ENCODE results near the gene TRMT13.

Gene TRMT13

GRCh38 chr1:100130552-100131077, 2.3 kb upstream of the TRMT13 start:
- Histone ChIP-seq H3K36me3 (ENCODE audit: insufficient read depth, low read depth, low read length) (no peaks in the 10 kb centered on the region), H3K4me3 (ENCODE audit: low read length) (no peak overlapping the region), H3K27ac (ENCODE audit: low read length) (no peak overlapping the region), H3K9ac (ENCODE audit: low read depth, low read length) (no peak overlapping the region), H3K9me3 (ENCODE audit: insufficient read depth, low read depth, low read length) (no peaks in the 10 kb centered on the region), H3K27me3 (ENCODE audit: insufficient read depth, low read length) (no peaks in the 10 kb centered on the region), H3K4me1 (ENCODE audit: insufficient read depth, low read length) (peaks cover 3% of the 10 kb centered on the region; the same call in 1 of the 2 replicates)

GRCh38 chr1:100131623-100132022, 1.3 kb upstream of the TRMT13 start:
- Histone ChIP-seq H3K4me1 (ENCODE audit: insufficient read depth, low read length) (peaks cover 3% of the 10 kb centered on the region; the same call in 1 of the 2 replicates), H3K27ac (ENCODE audit: low read length) (no peak overlapping the region), H3K4me3 (ENCODE audit: low read length) (peak overlapping the region; percentile 92), H3K36me3 (ENCODE audit: insufficient read depth, low read depth, low read length) (no peaks in the 10 kb centered on the region; the same call in 1 of the 2 replicates), H3K27me3 (ENCODE audit: insufficient read depth, low read length) (no peaks in the 10 kb centered on the region), H3K9me3 (ENCODE audit: insufficient read depth, low read depth, low read length) (no peaks in the 10 kb centered on the region), H3K9ac (ENCODE audit: low read depth, low read length) (peak overlapping the region; percentile 89; the same call in 1 of the 2 replicates)

- Histone ChIP-seq H3K4me3 (ENCODE audit: low read length) (no peak overlapping the region), H3K27me3 (ENCODE audit: insufficient read depth, low read length) (no peaks in the 10 kb centered on the region), H3K9ac (ENCODE audit: low read depth, low read length) (no peak overlapping the region), H3K4me1 (ENCODE audit: insufficient read depth, low read length) (peaks cover 3% of the 10 kb centered on the region; the same call in 1 of the 2 replicates), H3K27ac (ENCODE audit: low read length) (no peak overlapping the region), H3K9me3 (ENCODE audit: insufficient read depth, low read depth, low read length) (no peaks in the 10 kb centered on the region), H3K36me3 (ENCODE audit: insufficient read depth, low read depth, low read length) (peaks cover 32% of the 10 kb centered on the region)
These were observed 1.9 kb downstream of the TRMT13 start for GRCh38 chr1:100134872-100135271.

- H3K36me3 ChIP-seq (ENCODE audit: insufficient read depth, low read depth, low read length): peaks cover 59% of the 10 kb centered on the region
- H3K27ac ChIP-seq (ENCODE audit: low read length): no peak overlapping the region
These were observed 4.6 kb downstream of the TRMT13 start for GRCh38 chr1:100137602-100138001.

GRCh38 chr1:100141192-100141591, 8.2 kb downstream of the TRMT13 start:
- no peak overlapping the region for H3K27ac ChIP-seq (ENCODE audit: low read length)
- no peaks in the 10 kb centered on the region for H3K27me3 ChIP-seq (ENCODE audit: insufficient read depth, low read length)
- H3K4me1 ChIP-seq (ENCODE audit: insufficient read depth, low read length): no peaks in the 10 kb centered on the region
- H3K4me3 ChIP-seq (ENCODE audit: low read length): no peak overlapping the region
- H3K36me3 ChIP-seq (ENCODE audit: insufficient read depth, low read depth, low read length): peaks cover 95% of the 10 kb centered on the region
- no peak overlapping the region for H3K9ac ChIP-seq (ENCODE audit: low read depth, low read length)
- H3K9me3 ChIP-seq (ENCODE audit: insufficient read depth, low read depth, low read length): no peaks in the 10 kb centered on the region

More at GRCh38 chr1:100137602-100138001, 4.6 kb downstream of the TRMT13 start:
- Histone ChIP-seq H3K27me3 (ENCODE audit: insufficient read depth, low read length) (no peaks in the 10 kb centered on the region), H3K4me3 (ENCODE audit: low read length) (no peak overlapping the region), H3K9ac (ENCODE audit: low read depth, low read length) (no peak overlapping the region), H3K9me3 (ENCODE audit: insufficient read depth, low read depth, low read length) (no peaks in the 10 kb centered on the region), H3K4me1 (ENCODE audit: insufficient read depth, low read length) (no peaks in the 10 kb centered on the region)

GRCh38 chr1:100142343-100142742, 9.4 kb downstream of the TRMT13 start:
- Histone ChIP-seq H3K9me3 (ENCODE audit: insufficient read depth, low read depth, low read length) (no peaks in the 10 kb centered on the region), H3K27me3 (ENCODE audit: insufficient read depth, low read length) (no peaks in the 10 kb centered on the region), H3K4me3 (ENCODE audit: low read length) (no peak overlapping the region), H3K36me3 (ENCODE audit: insufficient read depth, low read depth, low read length) (peaks cover 93% of the 10 kb centered on the region), H3K4me1 (ENCODE audit: insufficient read depth, low read length) (peaks cover 2% of the 10 kb centered on the region; the same call in 1 of the 2 replicates), H3K9ac (ENCODE audit: low read depth, low read length) (no peak overlapping the region), H3K27ac (ENCODE audit: low read length) (no peak overlapping the region)

GRCh38 chr1:100145116-100145515, 12.2 kb downstream of the TRMT13 start:
- Histone ChIP-seq H3K27ac (ENCODE audit: low read length) (no peak overlapping the region), H3K36me3 (ENCODE audit: insufficient read depth, low read depth, low read length) (peaks cover 79% of the 10 kb centered on the region), H3K9ac (ENCODE audit: low read depth, low read length) (no peak overlapping the region), H3K4me3 (ENCODE audit: low read length) (no peak overlapping the region), H3K27me3 (ENCODE audit: insufficient read depth, low read length) (no peaks in the 10 kb centered on the region), H3K4me1 (ENCODE audit: insufficient read depth, low read length) (peaks cover 10% of the 10 kb centered on the region; the same call in 1 of the 2 replicates), H3K9me3 (ENCODE audit: insufficient read depth, low read depth, low read length) (no peaks in the 10 kb centered on the region)

- H3K4me1 ChIP-seq (ENCODE audit: insufficient read depth, low read length): peaks cover 10% of the 10 kb centered on the region; the same call in 1 of the 2 replicates
- H3K4me3 ChIP-seq (ENCODE audit: low read length): no peak overlapping the region
- H3K36me3 ChIP-seq (ENCODE audit: insufficient read depth, low read depth, low read length): peaks cover 61% of the 10 kb centered on the region
- no peaks in the 10 kb centered on the region for H3K9me3 ChIP-seq (ENCODE audit: insufficient read depth, low read depth, low read length)
- no peak overlapping the region for H3K9ac ChIP-seq (ENCODE audit: low read depth, low read length)
- no peaks in the 10 kb centered on the region for H3K27me3 ChIP-seq (ENCODE audit: insufficient read depth, low read length)
- no peak overlapping the region for H3K27ac ChIP-seq (ENCODE audit: low read length)
These were observed 14.0 kb downstream of the TRMT13 start for GRCh38 chr1:100146958-100147357.

- H3K27ac ChIP-seq (ENCODE audit: low read length): no peak overlapping the region
- H3K4me1 ChIP-seq (ENCODE audit: insufficient read depth, low read length): peaks cover 10% of the 10 kb centered on the region; the same call in 1 of the 2 replicates
- peaks cover 51% of the 10 kb centered on the region for H3K36me3 ChIP-seq (ENCODE audit: insufficient read depth, low read depth, low read length)
- peak overlapping the region; percentile 23; the same call in 1 of the 2 replicates for H3K4me3 ChIP-seq (ENCODE audit: low read length)
- H3K27me3 ChIP-seq (ENCODE audit: insufficient read depth, low read length): no peaks in the 10 kb centered on the region
- H3K9ac ChIP-seq (ENCODE audit: low read depth, low read length): no peak overlapping the region
- H3K9me3 ChIP-seq (ENCODE audit: insufficient read depth, low read depth, low read length): no peaks in the 10 kb centered on the region
These were observed 14.9 kb downstream of the TRMT13 start for GRCh38 chr1:100147875-100148274.

GRCh38 chr1:100151679-100152078, 18.7 kb downstream of the TRMT13 start:
- H3K9ac ChIP-seq (ENCODE audit: low read depth, low read length): no peak overlapping the region
- H3K4me3 ChIP-seq (ENCODE audit: low read length): no peak overlapping the region
- peaks cover 16% of the 10 kb centered on the region for H3K36me3 ChIP-seq (ENCODE audit: insufficient read depth, low read depth, low read length)
- no peak overlapping the region for H3K27ac ChIP-seq (ENCODE audit: low read length)
- H3K9me3 ChIP-seq (ENCODE audit: insufficient read depth, low read depth, low read length): no peaks in the 10 kb centered on the region
- no peaks in the 10 kb centered on the region for H3K27me3 ChIP-seq (ENCODE audit: insufficient read depth, low read length)
- peaks cover 10% of the 10 kb centered on the region; the same call in 1 of the 2 replicates for H3K4me1 ChIP-seq (ENCODE audit: insufficient read depth, low read length)

GRCh38 chr1:100152271-100152670, 19.3 kb downstream of the TRMT13 start:
- Histone ChIP-seq H3K36me3 (ENCODE audit: insufficient read depth, low read depth, low read length) (peaks cover 15% of the 10 kb centered on the region), H3K27ac (ENCODE audit: low read length) (no peak overlapping the region), H3K27me3 (ENCODE audit: insufficient read depth, low read length) (no peaks in the 10 kb centered on the region), H3K9me3 (ENCODE audit: insufficient read depth, low read depth, low read length) (no peaks in the 10 kb centered on the region), H3K4me1 (ENCODE audit: insufficient read depth, low read length) (peaks cover 8% of the 10 kb centered on the region; the same call in 1 of the 2 replicates), H3K9ac (ENCODE audit: low read depth, low read length) (no peak overlapping the region), H3K4me3 (ENCODE audit: low read length) (no peak overlapping the region)

- Histone ChIP-seq H3K27me3 (ENCODE audit: insufficient read depth, low read length) (no peaks in the 10 kb centered on the region), H3K36me3 (ENCODE audit: insufficient read depth, low read depth, low read length) (no peaks in the 10 kb centered on the region), H3K9ac (ENCODE audit: low read depth, low read length) (no peak overlapping the region), H3K9me3 (ENCODE audit: insufficient read depth, low read depth, low read length) (no peaks in the 10 kb centered on the region), H3K27ac (ENCODE audit: low read length) (no peak overlapping the region), H3K4me1 (ENCODE audit: insufficient read depth, low read length) (no peaks in the 10 kb centered on the region), H3K4me3 (ENCODE audit: low read length) (no peak overlapping the region)
These were observed 29.9 kb downstream of the TRMT13 start for GRCh38 chr1:100162881-100163280.
